ENCODE results near the gene MVK.

The MVK gene

GRCh38 chr12:109618082-109618481 lies 44.5 kb downstream of the MVK start:
- in situ Hi-C loops (cut with MboI; ENCODE audit: low pct_unique_long_range_greater_than_20kb, low sequenced_read_pairs, unreplicated experiment) = no loop called here
- TF ChIP-seq CTCF (IDR thresholded peaks at IDR 0.05; ENCODE audit: extremely low read depth, insufficient read depth, missing control alignments) = no peak
- DNase-seq (ENCODE audit: low spot score) = no peak

- in situ Hi-C loops (cut with MboI; ENCODE audit: low pct_unique_long_range_greater_than_20kb, low sequenced_read_pairs, unreplicated experiment) = no loop called here
- no peak for TF ChIP-seq CTCF (IDR thresholded peaks at IDR 0.05; ENCODE audit: extremely low read depth, insufficient read depth, missing control alignments)
- no peak for DNase-seq (ENCODE audit: low spot score)
These were observed 45.5 kb downstream of the MVK start for GRCh38 chr12:109619002-109619604.

GRCh38 chr12:109621211-109621694 lies 47.7 kb downstream of the MVK start:
- no peak for DNase-seq (ENCODE audit: low spot score)
- in situ Hi-C loops (cut with MboI; ENCODE audit: low pct_unique_long_range_greater_than_20kb, low sequenced_read_pairs, unreplicated experiment) = no loop called here
- TF ChIP-seq CTCF (IDR thresholded peaks at IDR 0.05; ENCODE audit: extremely low read depth, insufficient read depth, missing control alignments) = no peak

DNA sequence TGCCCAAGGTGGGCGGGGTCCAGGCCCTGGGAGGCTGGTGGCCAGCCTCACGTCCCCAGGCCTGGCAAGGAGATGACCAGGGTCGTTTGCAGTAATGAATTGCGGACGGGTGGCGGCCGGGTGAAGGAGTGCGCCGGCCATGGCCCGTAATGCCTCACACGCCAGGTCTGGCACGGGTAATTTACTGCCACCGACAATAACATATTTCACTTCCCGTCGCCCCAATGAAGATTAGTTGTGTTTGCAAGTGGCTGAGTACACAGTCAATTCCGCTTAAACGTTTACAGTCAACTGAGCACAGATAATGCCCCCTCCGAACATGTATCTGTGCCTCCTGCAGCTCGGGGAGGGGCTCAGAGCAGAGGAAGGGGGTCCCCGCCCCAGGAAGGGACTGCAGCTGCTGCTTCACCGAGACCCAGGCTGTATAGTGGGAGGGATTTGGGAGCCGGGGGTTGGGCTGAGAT lies 48.3 kb downstream of the MVK start:
- in situ Hi-C loops (cut with MboI; ENCODE audit: low pct_unique_long_range_greater_than_20kb, low sequenced_read_pairs, unreplicated experiment) = no loop called here
- DNase-seq (ENCODE audit: low spot score) = no peak
- no peak for TF ChIP-seq CTCF (IDR thresholded peaks at IDR 0.05; ENCODE audit: extremely low read depth, insufficient read depth, missing control alignments)

- no peak for DNase-seq (ENCODE audit: low spot score)
- TF ChIP-seq CTCF (IDR thresholded peaks at IDR 0.05; ENCODE audit: extremely low read depth, insufficient read depth, missing control alignments) = no peak
- in situ Hi-C loops (cut with MboI; ENCODE audit: low pct_unique_long_range_greater_than_20kb, low sequenced_read_pairs, unreplicated experiment) = no loop called here
These were observed 50.9 kb downstream of the MVK start for GRCh38 chr12:109624467-109624866.

DNA sequence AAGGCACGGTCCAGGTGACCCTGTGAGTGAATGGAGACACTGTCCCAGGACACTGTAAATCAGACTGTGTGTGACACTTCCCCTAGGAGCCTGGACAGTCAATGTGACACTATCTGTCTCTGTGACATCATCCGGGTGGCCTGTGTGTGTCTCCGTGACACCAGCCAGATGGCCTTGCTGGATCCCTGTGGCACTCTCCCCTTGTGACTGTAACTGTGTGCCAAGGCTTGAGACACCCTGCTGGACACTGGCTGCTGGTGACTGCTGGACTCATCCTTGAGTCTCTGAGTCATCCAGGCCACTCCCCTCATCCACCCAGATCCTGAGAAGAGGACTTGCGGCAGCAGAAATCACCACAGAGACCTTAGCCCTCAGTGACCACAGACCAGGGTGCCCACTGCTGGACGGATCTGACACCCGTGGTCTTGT lies 51.6 kb downstream of the MVK start:
- no peak for DNase-seq (ENCODE audit: low spot score)
- in situ Hi-C loops (cut with MboI; ENCODE audit: low pct_unique_long_range_greater_than_20kb, low sequenced_read_pairs, unreplicated experiment) = no loop called here
- TF ChIP-seq CTCF (IDR thresholded peaks at IDR 0.05; ENCODE audit: extremely low read depth, insufficient read depth, missing control alignments) = no peak

Data from GM13977 (cell line).